Keratinocyte (primary cell): ENCODE results near the gene ARID5B. TPM values are rescaled to one million over a fixed set of nuclear protein-coding genes. Genes with fewer than 3 reads are reported as not detected.

Experiments
- DNase-seq: peaks from one replicate; pipeline ENCODE4 v3.0.0-alpha.2; 2011; ENCODE audit warnings: low read depth, missing footprints, low spot score
- FAIRE-seq: peaks from 2 replicates; lab custom pipeline; 2011; peaks lifted over from hg19 to GRCh38; lab: Jason Lieb, UNC
- H2AFZ ChIP-seq: 2 replicates; pipeline ENCODE4 v1.6.0; 2012; ENCODE audit warnings: low read length, control low read depth, inconsistent platforms; ENCODE audit not compliant: control insufficient read depth
- H3K27ac ChIP-seq: 2 replicates; pipeline ENCODE4 v1.5.1; 2011; ENCODE audit warnings: low read length; ENCODE audit not compliant: control insufficient read depth, insufficient read depth
- H3K27me3 ChIP-seq: 3 replicates; pipeline ENCODE4 v1.6.0; 2011; ENCODE audit warnings: low read length; ENCODE audit not compliant: control insufficient read depth, insufficient read depth; ENCODE audit errors: extremely low read depth
- H3K36me3 ChIP-seq, 2 experiments: 2 replicates in 1 of 2; 3 replicates in 1 of 2; pipeline ENCODE4 v1.5.1; 2011; ENCODE audit warnings: low read length in 2 of 2, mild to moderate bottlenecking in 1 of 2; ENCODE audit not compliant: control insufficient read depth in 2 of 2, insufficient read depth in 2 of 2; ENCODE audit errors: extremely low read depth in 1 of 2
- H3K4me1 ChIP-seq: 3 replicates; pipeline ENCODE4 v1.5.1; 2011; ENCODE audit warnings: low read length; ENCODE audit not compliant: control insufficient read depth, insufficient read depth; ENCODE audit errors: extremely low read depth
- H3K4me2 ChIP-seq: 3 replicates; pipeline ENCODE4 v1.6.0; 2011; ENCODE audit warnings: low read depth, low read length; ENCODE audit not compliant: control insufficient read depth, insufficient read depth; ENCODE audit errors: extremely low read depth
- H3K4me3 ChIP-seq, 3 experiments: fragments of 200-600 bp in 1 of 3; sonication (generic) in 1 of 3; 2 replicates in 2 of 3; 3 replicates in 1 of 3; pipeline ENCODE4 v1.5.1; 2011 to 2016; ENCODE audit warnings: low read length in 3 of 3, mild to moderate bottlenecking in 3 of 3, control low read depth in 2 of 3, inconsistent platforms in 1 of 3, low read depth in 1 of 3, mixed read lengths in 1 of 3, mixed run types in 1 of 3, moderate library complexity in 1 of 3; ENCODE audit not compliant: control insufficient read depth in 2 of 3, insufficient read depth in 2 of 3; ENCODE audit errors: extremely low read depth in 1 of 3
- H3K79me2 ChIP-seq: 2 replicates; pipeline ENCODE4 v1.6.0; 2012; ENCODE audit warnings: low read length; ENCODE audit not compliant: control insufficient read depth, insufficient read depth
- H3K9ac ChIP-seq: 3 replicates; pipeline ENCODE4 v1.6.0; 2011; ENCODE audit warnings: low read length; ENCODE audit not compliant: control insufficient read depth, insufficient read depth; ENCODE audit errors: extremely low read depth
- H3K9me1 ChIP-seq: 3 replicates; pipeline ENCODE4 v1.6.0; 2011; ENCODE audit warnings: low read length; ENCODE audit not compliant: control insufficient read depth, insufficient read depth; ENCODE audit errors: extremely low read depth
- H3K9me3 ChIP-seq: 2 replicates; pipeline ENCODE4 v1.5.1; 2012; ENCODE audit warnings: low read depth, low read length; ENCODE audit not compliant: control insufficient read depth
- H4K20me1 ChIP-seq: 3 replicates; pipeline ENCODE4 v1.6.0; 2011; ENCODE audit warnings: low read length; ENCODE audit not compliant: control insufficient read depth, insufficient read depth; ENCODE audit errors: extremely low read depth
- EZH2 ChIP-seq: IDR thresholded peaks from one replicate; pipeline ENCODE4 v1.6.1; 2012; ENCODE audit warnings: inconsistent platforms, mild to moderate bottlenecking, low read length, moderate library complexity
- dilution Hi-C: fragments of 300-500 bp; cut with MboI; formaldehyde crosslinking; loops from one replicate; pipeline ENCODE4 v1.7.0; 2020; ENCODE audit warnings: low sequenced_read_pairs; ENCODE audit not compliant: extremely low pct_ligation_motif_present
- polyA plus RNA-seq, 5 experiments: library from polyadenylated mRNA; depleted of rRNA in 3 of 5; stranded (reverse) in 3 of 5; stranded (forward) in 1 of 5; unstranded in 1 of 5; fragments of >200 nt; gene quantifications; 1 replicate in 1 of 5; 2 replicates in 3 of 5; 3 replicates in 1 of 5; pipeline versions ENCODE4 v1.2.1 to v1.2.3, GENCODE V29; 2011 to 2012; ENCODE audit warnings: missing spikeins in 2 of 5, low read depth in 1 of 5, low replicate concordance in 1 of 5
- TF ChIP-seq, protein P1 (sequence below), 3 experiments: IDR thresholded peaks in 1 of 3; conservative IDR thresholded peaks in 1 of 3; optimal IDR thresholded peaks in 1 of 3; 2 replicates in 2 of 3; 3 replicates in 1 of 3; pipeline versions ENCODE3 to v1.5.1; 2011; ENCODE audit warnings: low read length in 3 of 3, mild to moderate bottlenecking in 3 of 3, moderate library complexity in 2 of 3, control low read depth in 1 of 3, inconsistent platforms in 1 of 3; ENCODE audit not compliant: insufficient read depth in 2 of 3; ENCODE audit errors: extremely low read depth in 1 of 3

Gene ARID5B
- polyA plus RNA-seq, 1 donor (not counting 4 experiments of a cell fraction or from before 2014, with no cell fraction given) = 7.0 TPM

DNA sequence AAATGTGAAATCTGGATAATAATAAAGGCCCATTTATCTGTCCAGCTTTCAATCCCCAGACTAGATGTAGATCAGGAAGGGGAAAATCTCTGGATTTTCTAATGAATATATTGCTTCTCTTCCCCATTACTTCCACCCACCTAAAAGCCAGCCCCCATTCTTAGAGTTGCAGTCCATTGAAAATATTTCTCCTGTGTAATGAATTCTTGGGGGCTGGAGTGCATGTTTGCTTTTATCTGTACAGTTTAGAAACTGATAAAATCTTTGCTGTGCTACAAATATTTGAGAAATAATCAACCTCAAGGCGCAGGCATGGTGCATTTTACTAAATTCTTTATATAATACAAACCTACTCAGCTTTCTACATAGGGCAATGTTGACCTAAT, 180.8 kb downstream of the ARID5B start:
- no peak for DNase-seq

DNA sequence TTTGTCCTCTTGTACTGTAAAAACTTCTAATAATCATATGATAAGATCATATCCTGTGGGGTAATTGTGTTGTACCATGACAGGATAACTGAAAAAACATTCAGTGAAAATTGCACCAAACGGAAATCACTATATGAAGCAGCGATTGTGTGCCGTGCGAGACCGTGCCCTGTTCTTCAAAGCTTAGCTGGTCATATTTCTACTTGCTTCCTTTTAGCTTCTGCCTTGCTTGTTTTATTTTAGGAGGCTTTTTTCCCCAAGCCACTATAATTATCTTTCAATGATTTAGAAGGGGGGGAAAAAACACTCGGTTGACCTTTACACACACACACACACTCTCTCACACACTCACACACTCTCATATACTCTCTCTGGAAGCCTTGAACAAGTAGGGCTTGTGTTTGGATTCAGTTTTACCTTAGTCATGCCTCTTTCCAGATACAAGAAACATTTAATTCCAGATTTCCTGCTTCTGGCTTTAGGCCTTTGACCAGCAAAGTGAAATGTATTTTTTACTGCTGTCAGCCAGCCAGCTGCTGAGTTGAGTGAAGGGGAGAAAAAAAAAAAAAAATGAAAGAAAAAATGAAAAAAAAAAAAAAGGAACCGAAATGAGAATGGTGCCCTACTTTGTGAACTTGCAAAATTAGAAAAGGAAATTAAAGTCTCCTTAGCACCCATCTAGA, 181.4 kb downstream of the ARID5B start:
- H4K20me1 ChIP-seq = no peaks in the 10 kb centered on the region
- no peaks in the 10 kb centered on the region for H3K9me3 ChIP-seq
- peaks cover 6% of the 10 kb centered on the region for H3K79me2 ChIP-seq
- peaks cover 33% of the 10 kb centered on the region for H3K4me1 ChIP-seq
- FAIRE-seq (no peak), DNase-seq (no peak)
- H3K9me1 ChIP-seq = no peaks in the 10 kb centered on the region
- peak overlapping the region in 2 of 3 experiments; percentile 26 to 39 for H3K4me3 ChIP-seq
- peak overlapping the region; percentile 68 for H3K9ac ChIP-seq
- H3K27ac ChIP-seq = peak overlapping the region; percentile 91
- peak overlapping the region; percentile 22 for H2AFZ ChIP-seq
- dilution Hi-C loops = no loop called here
- peak overlapping the region; percentile 81 for H3K4me2 ChIP-seq
- no peak for TF ChIP-seq EZH2
- TF ChIP-seq, protein P1, sequence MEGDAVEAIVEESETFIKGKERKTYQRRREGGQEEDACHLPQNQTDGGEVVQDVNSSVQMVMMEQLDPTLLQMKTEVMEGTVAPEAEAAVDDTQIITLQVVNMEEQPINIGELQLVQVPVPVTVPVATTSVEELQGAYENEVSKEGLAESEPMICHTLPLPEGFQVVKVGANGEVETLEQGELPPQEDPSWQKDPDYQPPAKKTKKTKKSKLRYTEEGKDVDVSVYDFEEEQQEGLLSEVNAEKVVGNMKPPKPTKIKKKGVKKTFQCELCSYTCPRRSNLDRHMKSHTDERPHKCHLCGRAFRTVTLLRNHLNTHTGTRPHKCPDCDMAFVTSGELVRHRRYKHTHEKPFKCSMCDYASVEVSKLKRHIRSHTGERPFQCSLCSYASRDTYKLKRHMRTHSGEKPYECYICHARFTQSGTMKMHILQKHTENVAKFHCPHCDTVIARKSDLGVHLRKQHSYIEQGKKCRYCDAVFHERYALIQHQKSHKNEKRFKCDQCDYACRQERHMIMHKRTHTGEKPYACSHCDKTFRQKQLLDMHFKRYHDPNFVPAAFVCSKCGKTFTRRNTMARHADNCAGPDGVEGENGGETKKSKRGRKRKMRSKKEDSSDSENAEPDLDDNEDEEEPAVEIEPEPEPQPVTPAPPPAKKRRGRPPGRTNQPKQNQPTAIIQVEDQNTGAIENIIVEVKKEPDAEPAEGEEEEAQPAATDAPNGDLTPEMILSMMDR (optimal IDR thresholded peaks at IDR 0.05 in 1 of 3, IDR thresholded peaks at IDR 0.05 in 1 of 3, conservative IDR thresholded peaks at IDR 0.05 in 1 of 3; ENCODE audit: extremely low read depth in 1 of 3, insufficient read depth in 2 of 3, low read length in 3 of 3) = no peak
- peaks cover 3 to 17% of the 10 kb centered on the region in 2 experiments for H3K36me3 ChIP-seq
- no peaks in the 10 kb centered on the region for H3K27me3 ChIP-seq

More for the DNA sequence above, 180.8 kb downstream of the ARID5B start:
- no peak for TF ChIP-seq EZH2
- TF ChIP-seq, protein P1 (optimal IDR thresholded peaks at IDR 0.05 in 1 of 3, IDR thresholded peaks at IDR 0.05 in 1 of 3, conservative IDR thresholded peaks at IDR 0.05 in 1 of 3; ENCODE audit: extremely low read depth in 1 of 3, insufficient read depth in 2 of 3, low read length in 3 of 3) = no peak
- peak overlapping the region; percentile 91 for H3K27ac ChIP-seq
- peak overlapping the region; percentile 68 for H3K9ac ChIP-seq
- H3K4me3 ChIP-seq = peak overlapping the region in 1 of 3 experiments; percentile 26
- dilution Hi-C loops = no loop called here
- FAIRE-seq = no peak
- H3K4me2 ChIP-seq = peak overlapping the region; percentile 81
- no peaks in the 10 kb centered on the region for H3K9me3 ChIP-seq
- H3K79me2 ChIP-seq = peaks cover 6% of the 10 kb centered on the region
- peaks cover 39% of the 10 kb centered on the region for H3K4me1 ChIP-seq
- H3K27me3 ChIP-seq = no peaks in the 10 kb centered on the region
- H3K9me1 ChIP-seq = no peaks in the 10 kb centered on the region
- H3K36me3 ChIP-seq = peaks cover 3 to 17% of the 10 kb centered on the region in 2 experiments
- peak overlapping the region; percentile 22 for H2AFZ ChIP-seq
- no peaks in the 10 kb centered on the region for H4K20me1 ChIP-seq
